BE2C (cell line): ENCODE results near the gene STXBP3.

Experiments
- DNase-seq: peaks from one replicate; pipeline ENCODE4 v3.0.0-alpha.2; 2020
- H3K27me3 ChIP-seq: fragments of 250-450 bp; sonication (Bioruptor Pico); 2 replicates; pipeline ENCODE4 v1.5.1; 2020; ENCODE audit warnings: mild to moderate bottlenecking
- H3K36me3 ChIP-seq: fragments of 250-450 bp; sonication (Bioruptor Pico); 2 replicates; pipeline ENCODE4 v1.5.1; 2020; ENCODE audit warnings: mild to moderate bottlenecking
- H3K4me1 ChIP-seq: fragments of 250-450 bp; sonication (Bioruptor Pico); 2 replicates; pipeline ENCODE4 v1.5.1; 2020
- H3K4me3 ChIP-seq: 2 replicates; pipeline ENCODE4 v1.5.1; 2011; ENCODE audit warnings: low read depth, low read length
- H3K9me3 ChIP-seq: fragments of 250-450 bp; sonication (Bioruptor Pico); 2 replicates; pipeline ENCODE4 v1.5.1; 2020
- TF ChIP-seq, protein P1 (sequence below): IDR thresholded peaks from 2 replicates; pipeline ENCODE4 v1.5.1; 2012; ENCODE audit warnings: mild to moderate bottlenecking, low read depth, low read length

The STXBP3 gene

DNA sequence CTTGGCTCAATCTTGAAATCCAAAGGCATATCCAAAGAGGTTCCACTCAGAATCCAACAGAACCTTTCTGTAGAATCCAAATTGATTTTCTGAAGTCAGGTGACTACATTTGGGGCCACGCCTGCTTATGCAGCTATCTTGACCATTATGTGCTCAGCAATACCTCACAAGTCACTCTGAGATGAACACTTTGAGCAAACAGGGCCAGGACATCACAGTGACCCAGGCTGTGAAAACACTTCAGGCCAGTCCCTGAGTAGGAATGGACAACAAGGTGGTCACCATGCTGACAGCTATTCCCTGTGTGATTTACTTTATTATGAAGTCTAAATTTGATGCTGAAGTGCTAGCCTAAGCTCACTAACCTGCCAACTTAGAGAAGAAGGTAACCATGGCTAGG is 110.5 kb downstream of the STXBP3 start, which contains the start of gene AKNAD1:
Gene AKNAD1, minus strand, starts transcription at position 101 of the 400 bp plus-strand sequence. CDS start 4,430 bp downstream, outside the sequence.
- H3K9me3 ChIP-seq: no peaks in the 10 kb centered on the region
- no peaks in the 10 kb centered on the region for H3K36me3 ChIP-seq
- no peaks in the 10 kb centered on the region for H3K27me3 ChIP-seq
- no peak within 1 kb of the TSS for H3K4me3 ChIP-seq
- TF ChIP-seq, protein P1, sequence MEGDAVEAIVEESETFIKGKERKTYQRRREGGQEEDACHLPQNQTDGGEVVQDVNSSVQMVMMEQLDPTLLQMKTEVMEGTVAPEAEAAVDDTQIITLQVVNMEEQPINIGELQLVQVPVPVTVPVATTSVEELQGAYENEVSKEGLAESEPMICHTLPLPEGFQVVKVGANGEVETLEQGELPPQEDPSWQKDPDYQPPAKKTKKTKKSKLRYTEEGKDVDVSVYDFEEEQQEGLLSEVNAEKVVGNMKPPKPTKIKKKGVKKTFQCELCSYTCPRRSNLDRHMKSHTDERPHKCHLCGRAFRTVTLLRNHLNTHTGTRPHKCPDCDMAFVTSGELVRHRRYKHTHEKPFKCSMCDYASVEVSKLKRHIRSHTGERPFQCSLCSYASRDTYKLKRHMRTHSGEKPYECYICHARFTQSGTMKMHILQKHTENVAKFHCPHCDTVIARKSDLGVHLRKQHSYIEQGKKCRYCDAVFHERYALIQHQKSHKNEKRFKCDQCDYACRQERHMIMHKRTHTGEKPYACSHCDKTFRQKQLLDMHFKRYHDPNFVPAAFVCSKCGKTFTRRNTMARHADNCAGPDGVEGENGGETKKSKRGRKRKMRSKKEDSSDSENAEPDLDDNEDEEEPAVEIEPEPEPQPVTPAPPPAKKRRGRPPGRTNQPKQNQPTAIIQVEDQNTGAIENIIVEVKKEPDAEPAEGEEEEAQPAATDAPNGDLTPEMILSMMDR: no peak
- no peak for DNase-seq
- H3K4me1 ChIP-seq: no peaks in the 10 kb centered on the region

DNA sequence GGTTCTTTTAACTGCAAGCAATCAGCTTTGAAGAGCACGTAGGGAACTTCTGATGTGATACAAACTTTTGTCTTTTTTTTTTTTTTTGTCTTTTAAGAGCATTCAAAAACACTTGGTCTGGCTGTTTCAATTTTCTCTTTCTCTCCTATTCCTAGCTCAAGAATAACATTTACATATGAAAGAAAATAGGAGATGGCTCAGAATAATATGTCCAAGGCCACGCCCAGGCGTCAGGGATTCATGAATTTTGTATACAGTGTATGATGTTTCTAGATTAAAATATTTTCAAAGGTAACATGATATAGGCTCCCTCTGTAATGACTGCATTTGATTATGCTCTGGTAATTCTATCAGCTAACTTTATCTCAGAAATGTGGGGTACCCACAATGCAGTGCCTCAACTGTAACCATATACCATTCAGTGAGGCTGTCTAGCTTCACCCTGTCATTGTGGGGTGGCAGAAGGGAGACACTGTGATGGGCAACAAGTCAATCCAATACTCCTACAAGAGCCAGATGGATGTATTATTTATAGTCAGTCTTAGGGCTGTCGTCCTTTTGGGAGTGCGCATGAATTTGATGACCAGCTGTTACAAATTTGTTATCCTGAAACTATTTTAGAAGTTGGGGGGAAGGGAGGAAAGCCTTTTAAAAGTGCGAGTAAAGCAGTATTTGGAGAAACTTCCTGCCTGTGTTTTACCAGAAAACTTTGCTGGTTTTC is 111.9 kb downstream of the STXBP3 start:
- TF ChIP-seq, protein P1: no peak
- Histone ChIP-seq H3K36me3 (no peaks in the 10 kb centered on the region), H3K4me1 (no peaks in the 10 kb centered on the region), H3K9me3 (no peaks in the 10 kb centered on the region), H3K4me3 (no peak overlapping the region), H3K27me3 (no peaks in the 10 kb centered on the region)
- no peak for DNase-seq
